ENCODE results near the gene SLF1. TPM values are rescaled to one million over a fixed set of nuclear protein-coding genes. Genes with fewer than 3 reads are reported as not detected.

The SLF1 gene
- total and polyA plus RNA-seq, 9 of the 15 experiments (the other 6 are each of a cell fraction or from before 2014, with no cell fraction given), result 9.8 to 31.1 (median 16.3) TPM

DNA sequence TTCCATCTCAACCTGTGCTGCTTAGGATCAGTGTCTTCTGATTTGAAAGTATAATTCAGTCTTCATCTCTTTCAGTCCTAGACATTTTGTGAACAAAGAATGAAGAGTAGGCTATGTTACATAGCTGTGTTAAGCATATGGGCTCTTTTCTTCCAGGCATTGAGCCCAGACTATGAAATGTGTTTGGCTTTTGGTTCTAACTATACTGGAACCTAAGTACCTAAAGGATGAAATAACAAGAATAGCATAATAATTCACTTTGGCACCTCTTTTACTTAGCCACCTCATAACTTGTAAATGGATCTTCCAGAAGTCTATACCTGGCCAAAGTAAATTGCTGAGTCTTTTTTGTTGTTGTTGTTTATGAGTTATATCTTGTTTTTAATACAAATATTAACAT lies 71.4 kb downstream of the SLF1 start:
- no peak overlapping the region for H3K9ac ChIP-seq (ENCODE audit: insufficient read depth in 1 of 2, low read depth in 2 of 2, low read length in 2 of 2)
- H3K4me2 ChIP-seq (ENCODE audit: insufficient read depth, low read length), result no peak overlapping the region
- ATAC-seq, result no peak
- no peak overlapping the region for H2AFZ ChIP-seq (ENCODE audit: low read depth, low read length)
- no peaks in the 10 kb centered on the region for H4K20me1 ChIP-seq (replicated peaks; ENCODE audit: control insufficient read depth, insufficient read depth, low read length)
- H3K27me3 ChIP-seq (ENCODE audit: control insufficient read depth in 2 of 2, insufficient read depth in 2 of 2, low read length in 2 of 2), result no peaks in the 10 kb centered on the region
- TF ChIP-seq, protein P1, sequence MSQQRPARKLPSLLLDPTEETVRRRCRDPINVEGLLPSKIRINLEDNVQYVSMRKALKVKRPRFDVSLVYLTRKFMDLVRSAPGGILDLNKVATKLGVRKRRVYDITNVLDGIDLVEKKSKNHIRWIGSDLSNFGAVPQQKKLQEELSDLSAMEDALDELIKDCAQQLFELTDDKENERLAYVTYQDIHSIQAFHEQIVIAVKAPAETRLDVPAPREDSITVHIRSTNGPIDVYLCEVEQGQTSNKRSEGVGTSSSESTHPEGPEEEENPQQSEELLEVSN (IDR thresholded peaks at IDR 0.05; ENCODE audit: borderline replicate concordance in 1 of 2, extremely low read depth in 1 of 2, insufficient read depth in 1 of 2, insufficient read length in 1 of 2, low read depth in 1 of 2, low read length in 1 of 2, poor library complexity in 1 of 2, severe bottlenecking in 1 of 2), result no peak
- no peak for TF ChIP-seq MTA1 (IDR thresholded peaks at IDR 0.05; ENCODE audit: borderline replicate concordance)
- TF ChIP-seq GATAD2A (IDR thresholded peaks at IDR 0.05), result no peak
- no peak for TF ChIP-seq FOXJ2 (tag; IDR thresholded peaks at IDR 0.05)
- TF ChIP-seq CHD2 (IDR thresholded peaks at IDR 0.05; ENCODE audit: low read depth, low read length), result no peak
- TF ChIP-seq ZNF41 (CRISPR knock-in tag; conservative IDR thresholded peaks at IDR 0.05), result no peak
- TF ChIP-seq ZNF764 (CRISPR knock-in tag; IDR thresholded peaks at IDR 0.05; ENCODE audit: low read depth), result no peak
- no peak for TF ChIP-seq IFI16 (CRISPR knock-in tag; IDR thresholded peaks at IDR 0.05)
- TF ChIP-seq COPS2 (conservative IDR thresholded peaks at IDR 0.05), result no peak
- TF ChIP-seq ILK (tag; IDR thresholded peaks at IDR 0.05; ENCODE audit: borderline replicate concordance, low read depth), result no peak
- no peak for TF ChIP-seq PHF20 (IDR thresholded peaks at IDR 0.05; ENCODE audit: partially characterized antibody)
- TF ChIP-seq RBM22 (IDR thresholded peaks at IDR 0.05; ENCODE audit: low read depth, low read length, poor library complexity, severe bottlenecking), result no peak
- no peak for TF ChIP-seq ZNF644 (tag; IDR thresholded peaks at IDR 0.05; ENCODE audit: low read depth)
- no peak for TF ChIP-seq BDP1 (IDR thresholded peaks at IDR 0.05; ENCODE audit: insufficient read depth, insufficient read length)
- TF ChIP-seq EWSR1 (IDR thresholded peaks at IDR 0.05; ENCODE audit: borderline replicate concordance, low read depth, partially characterized antibody), result no peak
- TF ChIP-seq RFX1 (IDR thresholded peaks at IDR 0.05), result no peak
- no peak for TF ChIP-seq ZNF75A (CRISPR knock-in tag; IDR thresholded peaks at IDR 0.05)
- no peak for TF ChIP-seq DMBX1 (CRISPR knock-in tag; IDR thresholded peaks at IDR 0.05; ENCODE audit: borderline replicate concordance)
- no peak for TF ChIP-seq FOXJ3 (CRISPR knock-in tag; IDR thresholded peaks at IDR 0.05)
- no peaks in the 10 kb centered on the region for H3K79me2 ChIP-seq (ENCODE audit: control insufficient read depth, insufficient read depth, low read length)
- no peaks in the 10 kb centered on the region for H3K4me1 ChIP-seq (replicated peaks in 1 of 2; ENCODE audit: control insufficient read depth in 2 of 2, insufficient read depth in 2 of 2, low read length in 2 of 2)
- H3K4me3 ChIP-seq, result no peak overlapping the region
- in situ Hi-C loops (cut with MboI) (no loop called here), intact Hi-C loops (cut with micrococcal nuclease) (no loop called here)
- H3K27ac ChIP-seq (ENCODE audit: extremely low read depth, low read depth, low read length), result no peak overlapping the region
- no peaks in the 10 kb centered on the region for H3K9me3 ChIP-seq (replicated peaks; ENCODE audit: control insufficient read depth, insufficient read depth, low read depth, low read length)
- peak; percentile 63 for FAIRE-seq
- no peaks in the 10 kb centered on the region for H3K9me1 ChIP-seq (ENCODE audit: control insufficient read depth, insufficient read depth, low read length)
- CTCF ChIA-PET (ENCODE audit: low intra/inter-chr PET ratio), result interaction anchor here (0.7 kb wide), 1 partner anchor 162 kb away, joined by 4 read pairs; no protein-coding TSS in a partner anchor
- H3K36me3 ChIP-seq (ENCODE audit: control insufficient read depth, insufficient read depth, low read length), result peaks cover 47% of the 10 kb centered on the region; the same call in 2 of the 3 replicates
- POLR2A ChIA-PET, result no interaction called here
- DNase-seq (ENCODE audit: extremely low read depth in 1 of 4, low spot score in 3 of 4), result no peak
- BruUV-seq (replicated peaks), result no TSS peak

All from K562 (cell line).